NOMO-1 (cell line): Measurements from ENCODE around the gene NID1.
A peak's percentile ranks its signal among the peaks of the same experiment; 100 is the strongest.
"Not testable (repeated sequence)": the region's sequence is repeated elsewhere in the genome, so short reads cannot be mapped to it uniquely, and the experiment has no call there.

Experiments
- DNase-seq, 2 experiments: peaks; one replicate each; lab custom pipeline; 2025; ENCODE audit not compliant: unreplicated experiment in 2 of 2; lab: John Stamatoyannopoulos, UW

Gene NID1

DNA sequence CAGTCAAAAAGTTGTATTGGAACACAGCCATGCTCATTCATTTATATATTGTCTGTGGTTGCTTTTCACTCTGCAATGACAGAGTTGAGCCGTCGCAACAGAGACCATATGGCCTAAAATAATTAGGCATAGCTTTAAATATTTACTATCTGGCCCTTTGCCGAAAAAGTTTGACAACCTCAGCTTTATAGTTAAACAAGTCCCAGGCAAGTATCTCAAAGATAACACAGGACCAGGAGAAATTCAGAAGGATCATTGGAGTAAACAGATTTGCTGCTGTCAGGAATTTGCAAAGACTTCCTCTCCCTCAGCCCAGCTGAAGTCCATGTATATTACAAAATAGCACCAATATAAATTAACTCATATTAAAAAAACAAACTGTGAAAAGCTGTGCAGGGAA, 34.4 kb downstream of the NID1 start:
- no peak for DNase-seq

- DNase-seq, result no peak
Observed at GRCh38 chr1:236029428-236029940, 35.4 kb downstream of the NID1 start.

DNA sequence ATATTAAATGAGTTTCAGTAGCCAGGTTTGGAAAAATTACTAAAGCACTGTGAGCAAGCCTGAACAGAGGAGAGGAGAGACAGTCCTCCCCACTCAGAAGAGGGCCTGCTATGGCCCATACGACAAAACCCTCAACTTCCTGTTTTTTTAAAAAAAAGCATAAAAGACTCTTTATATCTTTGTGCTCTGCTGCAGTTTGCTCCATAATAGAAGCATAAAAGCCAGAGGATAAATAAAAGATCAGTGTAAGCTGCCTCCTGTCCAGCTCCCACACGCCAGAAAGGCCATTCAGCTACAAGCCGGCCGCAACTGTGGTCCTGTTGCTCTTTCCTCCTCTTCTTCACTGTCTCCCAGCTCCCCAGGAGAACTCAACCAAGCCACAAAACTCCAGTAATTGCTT, 37.8 kb downstream of the NID1 start:
- peak; percentile 42 to 78 for DNase-seq

DNA sequence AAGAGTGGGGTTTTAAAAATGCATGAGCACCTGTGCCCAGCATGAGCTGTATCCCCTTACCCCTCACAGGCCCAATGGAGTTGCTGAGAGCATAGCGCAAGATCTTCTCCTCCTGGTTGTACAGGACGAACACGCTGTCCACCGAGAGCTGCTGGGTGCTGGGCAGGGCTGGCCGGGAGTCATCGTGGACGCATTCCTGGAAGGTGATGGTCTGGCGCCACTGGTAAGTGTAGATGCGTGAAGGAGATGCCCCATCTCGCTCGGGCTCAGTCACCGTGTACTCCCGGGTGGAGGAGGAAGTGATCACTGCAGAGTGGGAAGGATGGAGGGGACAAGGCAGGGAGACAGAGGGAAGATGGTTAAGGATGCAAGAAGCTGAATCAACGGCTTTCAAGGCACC, 39.1 kb downstream of the NID1 start:
- DNase-seq, result no peak

GRCh38 chr1:236024641-236025040, 40.2 kb downstream of the NID1 start:
- no peak for DNase-seq

DNA sequence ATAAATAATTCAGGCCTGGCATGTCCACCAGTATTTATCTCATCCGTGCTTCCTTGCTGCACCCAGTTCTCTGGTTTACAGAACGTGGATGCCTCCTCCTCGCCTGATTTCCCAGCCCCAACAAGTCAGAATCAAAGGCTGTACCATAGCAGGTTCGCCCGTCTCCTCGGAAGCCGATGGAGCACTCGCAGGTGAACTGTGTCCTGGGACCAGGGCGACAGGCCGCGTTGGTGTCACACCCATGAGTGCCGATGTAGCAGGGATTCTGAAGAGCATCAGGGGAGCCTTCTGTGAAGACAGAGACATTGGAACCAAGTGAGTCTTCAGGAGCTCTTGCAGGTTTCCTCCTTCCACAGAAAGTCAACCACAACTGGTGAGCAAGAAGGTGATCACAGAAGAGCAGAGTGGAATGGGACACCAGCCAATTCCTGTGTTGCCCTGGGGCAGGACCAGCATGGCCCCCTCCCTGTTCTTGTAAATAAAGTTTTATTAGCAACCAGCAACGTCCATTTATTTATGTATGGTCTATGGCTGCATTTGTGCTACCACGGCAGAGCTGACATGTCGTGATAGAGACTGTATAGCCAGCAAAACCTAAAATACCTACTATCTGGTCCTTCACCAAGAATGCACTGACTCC, 40.8 kb downstream of the NID1 start:
- no peak for DNase-seq

GRCh38 chr1:236021424-236022135, 43.3 kb downstream of the NID1 start:
- DNase-seq, result no peak

DNA sequence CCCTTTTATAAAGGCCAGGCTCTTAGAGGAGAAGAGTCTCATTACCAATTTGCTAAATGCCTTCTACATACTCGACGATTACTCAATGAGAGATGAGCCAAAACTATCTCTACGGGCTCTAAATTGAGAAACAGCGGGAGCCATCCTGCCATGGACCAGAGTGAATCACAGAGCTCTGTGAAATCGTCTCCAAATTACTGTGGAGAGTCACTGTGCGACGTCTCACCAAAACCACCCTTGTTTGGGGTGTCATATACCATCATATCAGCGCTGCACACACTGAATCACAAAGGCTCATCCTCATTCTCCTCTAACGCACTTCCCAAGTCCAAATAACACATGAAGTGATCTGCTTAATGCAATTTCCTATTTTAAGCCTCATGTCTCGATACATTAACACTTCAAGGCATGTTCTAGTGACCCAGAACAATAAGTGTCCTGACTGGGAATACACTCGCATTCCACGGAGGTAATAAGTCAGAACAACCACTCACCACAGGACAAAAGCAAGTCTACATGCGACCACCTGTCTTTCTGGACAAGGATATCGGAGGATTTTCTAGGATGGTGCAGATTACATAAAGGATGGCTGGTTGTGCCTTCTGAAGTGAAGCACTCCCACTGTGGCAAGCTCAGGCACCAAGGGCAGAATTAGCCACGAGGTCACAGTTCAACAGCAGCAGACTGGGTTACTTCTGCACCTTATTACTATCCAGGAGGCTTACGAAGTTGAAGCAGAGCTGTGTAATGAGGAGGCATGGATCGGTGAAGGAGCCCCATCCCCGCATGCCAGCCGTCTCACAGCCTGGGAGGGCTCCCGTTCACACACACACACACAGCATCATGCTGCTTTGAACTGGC, 44.3 kb downstream of the NID1 start:
- DNase-seq, result no peak

- no peak for DNase-seq
Observed at GRCh38 chr1:236018885-236019453, 45.9 kb downstream of the NID1 start.

GRCh38 chr1:236016782-236017400, 48.0 kb downstream of the NID1 start:
- no peak for DNase-seq

DNA sequence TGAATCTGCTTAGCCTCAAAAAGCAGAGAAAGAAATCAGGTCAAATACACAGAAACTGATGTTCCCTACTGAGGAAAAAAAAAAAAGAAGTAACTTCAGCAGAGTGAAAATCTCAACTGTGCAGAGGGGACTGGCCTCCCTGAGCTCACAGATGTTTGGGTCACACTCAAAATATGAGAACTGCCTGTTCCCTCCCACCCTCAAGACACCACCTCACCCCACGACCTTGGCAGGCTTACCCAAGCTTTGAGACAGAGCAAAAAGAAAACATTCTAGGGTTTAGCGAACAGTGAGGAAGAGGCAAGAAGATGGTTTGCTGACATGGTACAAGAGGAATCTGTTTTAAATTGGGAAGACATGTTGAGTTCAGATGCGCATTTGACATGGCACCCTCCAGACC, 48.8 kb downstream of the NID1 start:
- no peak for DNase-seq

DNA sequence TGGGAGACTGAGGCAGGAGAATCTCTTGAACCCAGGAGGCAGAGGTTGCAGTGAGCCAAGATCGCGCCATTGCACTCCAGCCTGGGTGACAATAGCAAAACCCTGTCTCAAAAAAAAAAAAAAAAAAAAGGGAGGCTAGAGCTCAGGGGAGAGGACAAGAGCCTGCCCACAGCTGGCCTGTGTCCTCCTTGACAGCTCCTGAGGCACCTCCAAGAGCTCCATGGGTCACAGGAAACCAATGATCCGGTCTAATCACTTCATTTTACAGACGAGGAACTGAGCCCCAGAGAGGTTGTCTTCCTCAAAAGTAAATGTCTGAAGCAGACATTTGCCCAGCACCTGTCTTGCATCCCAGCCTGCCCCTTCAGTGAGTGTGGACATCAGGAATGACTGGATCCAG, 49.4 kb downstream of the NID1 start:
- DNase-seq, result no peak

DNA sequence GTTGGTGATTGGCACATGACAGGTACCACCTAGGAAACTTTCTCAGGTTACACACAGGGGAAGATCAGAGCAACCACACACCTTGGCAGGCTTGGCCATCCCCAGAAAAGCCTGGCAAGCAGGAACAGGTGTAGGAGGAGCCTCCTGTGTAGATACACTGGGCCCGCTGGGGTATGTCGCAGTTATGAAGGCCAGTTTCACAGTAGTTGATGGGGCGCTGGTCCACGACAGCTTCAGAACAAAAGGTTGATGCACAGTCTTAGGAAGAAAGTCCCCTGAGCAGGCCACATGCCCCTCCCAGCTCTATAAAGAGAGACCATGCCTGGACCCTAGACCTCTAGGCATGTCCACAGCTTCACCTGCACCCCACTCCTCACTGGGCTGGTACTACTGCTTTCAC, 51.6 kb downstream of the NID1 start:
- DNase-seq, result no peak

DNA sequence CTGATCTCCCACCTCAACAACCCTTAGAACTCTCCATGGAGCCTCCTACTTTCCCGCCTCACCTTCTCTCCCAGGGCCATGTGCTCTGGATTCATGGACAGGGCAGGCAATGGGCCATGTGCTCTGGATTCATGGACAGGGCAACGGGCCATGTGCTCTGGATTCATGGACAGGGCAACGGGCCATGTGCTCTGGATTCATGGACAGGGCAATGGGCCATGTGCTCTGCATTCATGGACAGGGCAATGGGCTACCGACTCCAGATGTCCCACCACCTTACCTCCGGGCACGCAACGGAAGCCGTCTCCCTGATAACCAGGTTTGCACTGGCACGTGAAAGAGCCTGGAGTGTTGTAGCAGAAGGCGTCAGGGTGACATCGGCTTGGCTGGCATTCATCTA, 53.2 kb downstream of the NID1 start:
- no peak for DNase-seq

DNA sequence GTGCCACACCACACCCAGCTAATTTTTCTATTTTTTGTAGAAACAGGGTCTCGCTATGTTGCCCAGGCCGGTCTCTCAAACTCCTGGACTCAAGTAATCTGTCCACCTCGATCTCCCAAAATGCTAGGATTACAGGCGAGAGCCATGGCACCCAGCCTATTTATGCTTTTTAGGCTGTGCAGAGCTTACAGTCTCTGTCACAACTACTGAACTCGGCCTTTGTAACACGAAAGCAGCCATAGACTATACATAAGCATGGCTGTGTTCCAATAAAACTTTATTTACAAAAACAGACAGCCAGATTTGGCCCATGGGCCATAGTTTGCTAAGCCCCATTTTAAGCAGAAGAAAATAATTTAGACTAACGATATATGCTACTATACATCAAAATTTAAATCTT, 54.4 kb downstream of the NID1 start:
- no peak for DNase-seq

- no peak for DNase-seq
Observed at GRCh38 chr1:236009857-236010256, 55.0 kb downstream of the NID1 start.

DNA sequence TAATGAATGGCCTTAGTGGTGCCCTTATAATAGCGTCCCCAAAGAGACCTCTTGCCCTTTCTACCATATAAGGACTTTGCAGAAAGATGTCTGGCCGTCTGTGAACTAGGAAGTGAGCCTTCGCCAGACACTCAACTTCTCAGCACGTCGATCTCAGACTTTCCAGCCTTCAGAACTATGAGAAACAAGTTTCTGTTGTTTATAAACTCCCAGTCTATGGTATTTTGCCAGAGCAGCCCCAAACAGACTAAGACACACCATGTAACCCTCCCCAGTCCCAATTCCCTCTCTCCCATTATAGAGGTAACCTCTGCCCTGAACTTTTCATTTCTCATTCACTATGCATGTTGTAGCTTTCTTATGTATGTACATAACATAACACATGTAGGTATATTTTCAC, 55.7 kb downstream of the NID1 start:
- DNase-seq, result no peak

DNA sequence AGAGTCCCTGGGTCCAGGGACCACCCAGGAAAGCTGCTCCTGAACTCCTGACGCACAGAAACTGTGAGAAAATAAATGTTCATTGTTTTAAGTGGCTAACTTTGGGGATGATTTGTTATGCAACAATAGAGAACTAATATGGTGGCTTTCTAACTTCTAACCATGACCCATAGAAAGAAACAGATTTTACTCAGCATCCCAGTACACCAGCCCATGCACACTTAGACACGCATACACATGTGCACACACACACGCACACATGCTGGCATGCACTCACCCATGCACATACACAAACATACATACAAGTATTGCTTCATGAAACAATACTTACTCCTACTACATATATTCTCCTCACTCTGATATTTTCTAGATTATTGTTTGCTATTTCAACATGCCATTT, 57.1 kb downstream of the NID1 start:
- no peak for DNase-seq

- not testable (repeated sequence) for DNase-seq
Observed at GRCh38 chr1:236003058-236003457, 61.8 kb downstream of the NID1 start.

GRCh38 chr1:236002572-236002971, 62.3 kb downstream of the NID1 start:
- no peak for DNase-seq

DNA sequence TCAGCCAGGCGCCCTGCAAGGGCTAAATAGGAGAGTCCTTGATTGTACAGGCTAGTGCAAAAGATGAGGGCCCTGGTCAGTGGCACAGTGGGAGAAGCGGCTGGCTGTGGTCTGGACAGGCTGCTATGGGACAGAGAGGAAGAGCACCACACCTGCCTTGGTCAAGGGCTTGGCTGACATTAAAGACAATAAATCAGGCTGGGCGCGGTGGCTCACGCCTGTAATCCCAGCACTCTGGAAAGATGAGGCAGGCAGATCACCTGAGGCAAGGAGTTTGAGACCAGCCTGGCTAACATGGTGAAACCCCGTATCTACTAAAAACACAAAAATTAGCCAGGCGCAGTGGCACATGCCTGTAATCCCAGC, 62.9 kb downstream of the NID1 start:
- DNase-seq, result no peak
